ENCODE measurements around the gene FAT1.

The FAT1 gene

DNA sequence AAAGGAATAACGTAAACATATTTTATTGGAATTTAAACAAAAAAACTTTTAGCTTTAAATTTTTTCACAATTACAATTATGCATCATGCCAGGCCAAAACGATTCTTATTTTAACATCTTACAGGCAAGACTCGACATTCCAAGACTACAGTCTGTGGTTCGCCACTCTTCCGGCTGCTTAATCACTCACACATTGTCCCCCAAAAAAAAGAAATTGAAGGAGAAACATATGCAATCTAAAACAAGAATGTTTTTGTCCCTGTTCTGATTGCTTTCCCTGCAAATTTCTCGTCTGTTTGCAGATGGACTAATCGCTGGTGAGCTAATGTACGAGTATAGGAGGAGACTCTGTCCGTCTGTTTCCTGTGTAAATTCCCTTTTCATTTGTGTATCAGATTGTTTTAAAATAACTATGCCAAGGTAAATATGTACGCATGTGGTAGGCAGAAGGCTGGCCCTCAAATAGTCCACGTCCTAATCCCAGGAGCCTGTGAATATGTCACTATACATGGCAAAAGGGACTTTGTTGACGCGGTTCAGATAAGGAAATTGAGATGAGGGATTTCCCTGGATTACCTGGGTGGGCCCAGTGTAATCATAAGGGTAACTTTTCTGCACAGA, 130.6 kb downstream of the FAT1 start:
- no peak overlapping the region for H3K4me3 ChIP-seq (ENCODE audit: low read depth, low read length)
- DNase-seq (ENCODE audit: low read depth): no peak

DNA sequence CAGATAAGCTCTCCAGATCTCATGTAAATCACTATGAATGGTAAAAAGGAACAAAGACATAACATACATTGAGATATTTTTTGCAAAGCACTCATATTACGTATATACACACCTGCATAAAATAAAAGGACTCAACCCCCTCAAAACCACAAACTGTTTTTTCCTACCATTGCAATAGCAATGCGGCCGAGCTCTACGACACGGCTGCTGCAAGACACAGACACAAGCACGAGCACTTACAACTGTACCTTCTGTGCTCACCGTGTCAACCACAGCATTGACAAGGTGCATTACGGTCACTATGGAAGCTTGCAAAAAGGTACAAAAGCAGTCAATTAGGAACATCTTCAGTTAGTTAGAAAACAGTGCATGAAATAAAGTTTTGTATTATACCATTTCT, 131.2 kb downstream of the FAT1 start:
- no peak for DNase-seq (ENCODE audit: low read depth)
- no peak overlapping the region for H3K4me3 ChIP-seq (ENCODE audit: low read depth, low read length)

DNA sequence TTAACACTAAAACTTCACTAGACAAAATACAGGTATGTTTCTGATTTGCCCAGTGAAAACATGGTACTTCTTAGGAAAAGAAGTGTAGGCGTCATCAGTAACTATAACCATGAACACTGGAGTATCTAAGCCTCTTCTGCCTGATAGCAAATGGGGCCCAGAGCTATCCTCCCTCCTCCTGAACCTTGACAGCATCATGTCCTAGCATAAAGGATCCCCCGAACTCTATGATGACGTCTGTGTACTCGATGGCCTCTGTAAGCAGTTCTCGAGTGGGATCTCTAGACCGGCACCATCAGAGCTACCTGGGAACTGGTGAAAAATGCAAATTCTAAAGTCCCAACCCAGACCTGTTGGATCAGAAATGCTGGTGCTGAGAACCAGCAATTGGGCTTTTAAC, 132.0 kb downstream of the FAT1 start:
- no peak for DNase-seq (ENCODE audit: low read depth)

GRCh38 chr4:186588503-186588902, 135.2 kb downstream of the FAT1 start:
- no peak overlapping the region for H3K4me3 ChIP-seq (ENCODE audit: low read depth, low read length)

More for the DNA sequence above, 132.0 kb downstream of the FAT1 start:
- H3K4me3 ChIP-seq (ENCODE audit: low read depth, low read length): no peak overlapping the region

GRCh38 chr4:186587416-186588018, 136.1 kb downstream of the FAT1 start:
- H3K4me3 ChIP-seq (ENCODE audit: low read depth, low read length): no peak overlapping the region
- peak; percentile 9 for DNase-seq (ENCODE audit: low read depth)

More at GRCh38 chr4:186588503-186588902, 135.2 kb downstream of the FAT1 start:
- no peak for DNase-seq (ENCODE audit: low read depth)

DNA sequence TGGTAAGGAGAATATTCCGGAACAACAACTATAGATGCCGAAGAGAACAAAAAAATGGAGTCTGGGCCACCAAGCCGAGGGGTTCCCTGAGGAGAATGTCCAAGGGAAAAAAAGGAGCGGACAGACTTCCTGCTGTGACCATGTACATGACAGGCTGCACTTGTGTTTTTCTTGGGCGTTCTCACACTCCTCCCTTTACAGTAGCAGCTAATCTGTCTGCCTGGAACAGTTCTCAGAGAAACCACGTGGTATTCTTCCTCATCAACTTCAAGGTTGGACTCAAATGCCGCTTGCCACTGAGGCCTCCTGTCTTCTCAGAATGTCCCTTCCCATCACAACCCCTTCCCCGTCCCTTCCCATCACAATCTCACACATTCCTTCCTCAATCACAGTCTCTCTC, 137.5 kb downstream of the FAT1 start:
- no peak overlapping the region for H3K4me3 ChIP-seq (ENCODE audit: low read depth, low read length)
- DNase-seq (ENCODE audit: low read depth): no peak

DNA sequence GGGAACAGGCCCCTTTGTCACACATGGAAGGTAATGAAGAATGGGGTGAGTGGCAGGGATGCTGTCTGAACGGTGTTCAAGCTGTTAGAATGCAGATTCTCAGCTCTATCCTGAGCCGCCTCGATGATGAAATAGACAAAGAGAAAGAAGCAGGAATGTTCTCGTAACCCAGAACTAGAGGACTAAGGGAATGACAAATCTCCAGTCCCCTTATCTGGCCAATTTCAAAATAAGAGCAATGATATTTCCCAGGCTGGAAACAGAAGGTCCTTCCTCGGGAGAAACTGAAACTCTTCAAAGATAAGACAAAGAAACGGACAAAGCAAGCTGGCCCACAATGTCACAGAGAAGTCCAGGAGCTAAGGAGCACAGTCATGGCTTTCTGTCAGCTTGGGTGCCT, 138.7 kb downstream of the FAT1 start:
- no peak for DNase-seq (ENCODE audit: low read depth)
- no peak overlapping the region for H3K4me3 ChIP-seq (ENCODE audit: low read depth, low read length)

GRCh38 chr4:186581421-186581820, 142.2 kb downstream of the FAT1 start:
- DNase-seq (ENCODE audit: low read depth): no peak
- H3K4me3 ChIP-seq (ENCODE audit: low read depth, low read length): no peak overlapping the region

DNA sequence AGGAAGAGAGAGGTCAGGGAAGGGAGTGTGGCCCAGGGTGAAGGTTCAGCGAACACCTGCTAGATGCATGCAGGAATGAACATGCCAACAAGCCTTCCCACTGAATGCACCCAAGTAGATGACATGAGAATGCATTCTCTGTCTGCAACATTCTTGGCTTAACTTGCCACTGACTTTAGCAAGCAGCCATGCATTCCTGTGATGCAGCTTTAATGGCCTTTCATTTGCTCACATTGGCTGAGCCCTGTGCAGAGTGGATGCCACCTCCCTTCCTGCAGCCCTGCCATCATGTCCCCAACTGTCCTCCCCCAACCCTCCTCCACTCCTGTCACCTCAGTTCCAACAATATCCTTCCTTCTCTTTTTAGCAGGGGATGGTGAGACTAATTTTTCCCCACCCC, 143.0 kb downstream of the FAT1 start:
- no peak for DNase-seq (ENCODE audit: low read depth)
- no peak overlapping the region for H3K4me3 ChIP-seq (ENCODE audit: low read depth, low read length)

GRCh38 chr4:186570193-186570996, 153.3 kb downstream of the FAT1 start:
- peak; percentile 17 for DNase-seq (ENCODE audit: low read depth)
- peak overlapping the region; percentile 33 for H3K4me3 ChIP-seq (ENCODE audit: low read depth, low read length)

GRCh38 chr4:186569533-186570192, 154.0 kb downstream of the FAT1 start:
- no peak for DNase-seq (ENCODE audit: low read depth)
- H3K4me3 ChIP-seq (ENCODE audit: low read depth, low read length): peak overlapping the region; percentile 33

GRCh38 chr4:186566068-186566467, 157.6 kb downstream of the FAT1 start:
- no peak overlapping the region for H3K4me3 ChIP-seq (ENCODE audit: low read depth, low read length)
- no peak for DNase-seq (ENCODE audit: low read depth)

- no peak for DNase-seq (ENCODE audit: low read depth)
- H3K4me3 ChIP-seq (ENCODE audit: low read depth, low read length): no peak overlapping the region
Measured at GRCh38 chr4:186563761-186564160, 159.9 kb downstream of the FAT1 start.

DNA sequence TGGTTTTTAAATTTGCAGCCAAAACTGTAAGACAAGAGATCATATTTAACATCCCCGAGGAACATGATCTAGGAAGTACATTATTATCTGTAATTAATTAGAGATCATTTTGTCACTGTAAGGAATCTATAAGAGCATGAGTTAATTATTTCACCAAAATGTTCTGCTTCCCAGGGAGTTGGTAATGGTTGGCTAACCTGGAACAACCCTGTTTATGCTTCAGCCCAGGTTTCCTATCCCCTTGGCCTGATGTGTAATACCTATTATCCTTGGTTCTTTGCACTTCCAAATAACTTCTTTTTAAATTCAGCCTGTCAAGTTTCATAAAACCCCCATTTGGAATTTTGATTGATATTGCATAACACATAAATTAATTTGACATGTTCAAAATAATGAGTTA, 161.9 kb downstream of the FAT1 start:
- no peak for DNase-seq (ENCODE audit: low read depth)
- H3K4me3 ChIP-seq (ENCODE audit: low read depth, low read length): no peak overlapping the region

DNA sequence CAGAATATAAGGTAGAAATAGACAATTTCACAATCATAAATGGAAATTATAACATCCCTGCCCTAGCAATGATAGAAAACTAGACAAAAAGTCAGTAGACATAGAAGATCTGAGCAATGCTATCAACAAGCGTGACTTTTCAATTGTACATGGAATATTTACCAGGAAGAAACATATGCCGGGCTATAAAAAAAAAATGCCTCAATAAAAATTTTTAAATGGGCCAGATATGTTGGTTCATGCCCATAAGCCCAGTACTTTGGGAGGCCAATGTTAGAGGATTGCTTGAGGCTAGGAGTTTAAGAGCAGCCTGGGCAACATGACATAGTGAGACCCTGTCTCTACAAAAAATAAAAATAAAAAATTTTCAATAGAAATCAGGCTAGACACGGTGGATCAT, 163.0 kb downstream of the FAT1 start:
- DNase-seq (ENCODE audit: low read depth): no peak

GRCh38 chr4:186557486-186557885, 166.2 kb downstream of the FAT1 start:
- no peak overlapping the region for H3K4me3 ChIP-seq (ENCODE audit: low read depth, low read length)
- peak; percentile 56 for DNase-seq (ENCODE audit: low read depth)

More for the DNA sequence above, 163.0 kb downstream of the FAT1 start:
- no peak overlapping the region for H3K4me3 ChIP-seq (ENCODE audit: low read depth, low read length)

DNA sequence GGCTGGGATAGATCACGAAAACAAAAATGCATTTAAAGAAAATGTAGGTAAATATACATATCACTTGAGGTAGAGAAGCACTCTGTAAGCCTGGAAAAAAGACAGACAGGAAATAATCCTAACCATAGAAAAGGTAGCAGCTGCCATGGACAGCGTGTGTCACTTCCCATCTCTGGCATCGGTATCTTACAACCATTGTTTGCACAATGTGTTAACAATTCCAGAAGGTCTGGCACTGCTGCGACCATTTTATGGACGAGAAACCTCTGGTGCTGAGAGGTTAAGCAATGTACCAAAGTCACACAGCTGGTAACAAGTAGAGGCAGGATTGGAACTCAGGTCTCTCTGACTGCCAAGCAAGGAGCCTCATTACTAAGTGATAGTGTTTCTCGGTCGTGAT, 166.6 kb downstream of the FAT1 start:
- no peak overlapping the region for H3K4me3 ChIP-seq (ENCODE audit: low read depth, low read length)
- peak; percentile 4 for DNase-seq (ENCODE audit: low read depth)

DNA sequence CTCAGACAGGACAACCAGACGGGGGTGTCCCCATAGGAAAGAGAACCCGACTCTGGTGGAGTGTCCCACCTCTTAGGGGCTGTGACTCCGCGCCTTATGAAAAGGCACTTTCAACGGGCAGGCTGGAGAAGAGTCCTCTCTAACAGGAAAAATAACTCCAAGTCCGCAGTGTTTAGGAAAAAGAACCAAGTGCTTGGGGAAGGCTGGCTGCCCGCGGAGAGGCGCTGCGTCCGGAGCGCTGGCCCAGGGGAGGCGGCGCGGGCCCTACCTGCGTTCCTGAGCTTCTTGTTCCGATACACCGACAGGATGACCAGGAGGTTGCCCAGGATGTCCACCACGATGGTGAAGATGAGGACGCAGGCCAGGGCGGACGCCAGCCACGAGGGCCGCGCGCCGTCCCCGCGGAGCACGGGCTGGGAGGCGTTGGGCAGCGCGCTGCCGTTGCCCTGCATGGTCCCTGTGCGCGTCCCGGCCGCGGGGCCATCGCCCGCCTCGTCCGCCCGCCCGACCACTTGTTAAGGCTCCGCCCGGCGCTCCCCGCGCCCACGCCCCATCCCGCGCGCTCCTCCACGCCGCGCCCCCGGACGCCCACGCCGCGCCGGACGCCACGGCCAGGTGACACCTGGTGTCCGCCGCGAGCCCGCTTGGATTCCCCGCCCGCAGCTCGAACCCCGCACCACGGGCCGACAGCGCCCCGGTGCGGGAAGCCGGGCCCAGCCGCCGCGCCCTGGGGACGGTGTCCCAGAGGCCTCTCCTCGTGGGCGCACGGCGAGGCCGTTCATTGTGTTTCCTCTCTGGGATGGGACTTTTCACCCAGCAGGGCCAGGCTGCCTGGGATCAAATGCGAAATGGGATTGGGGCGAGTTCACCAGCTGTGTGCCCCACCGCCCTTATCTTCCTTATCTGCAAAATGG, 168.5 kb downstream of the FAT1 start, which contains the start of gene MTNR1A:
TSS of gene MTNR1A (minus strand) at position 654 of the 914 bp plus-strand sequence. CDS start at position 452, 202 bp downstream.
- peak within 1 kb of the TSS; percentile 43 for H3K4me3 ChIP-seq (ENCODE audit: low read depth, low read length)
- no peak for DNase-seq (ENCODE audit: low read depth)

DNA sequence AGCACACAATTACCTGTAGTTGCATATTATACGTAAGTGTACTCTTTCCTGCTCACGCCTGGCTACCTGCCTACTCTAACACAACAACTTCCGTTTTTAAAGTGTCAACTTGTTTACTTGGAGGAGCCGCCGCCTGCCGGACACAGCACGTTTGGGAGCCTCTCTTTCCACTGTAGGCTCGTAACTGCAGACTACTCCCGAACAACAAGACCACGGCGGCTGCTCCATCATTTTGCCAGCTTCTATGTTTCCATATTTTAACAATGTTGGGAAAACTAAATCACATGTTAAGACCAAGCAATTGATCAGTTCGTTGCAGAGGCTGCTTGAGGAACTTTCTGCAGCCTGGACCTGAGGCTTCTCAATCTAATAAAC, 169.1 kb downstream of the FAT1 start:
- no peak for DNase-seq (ENCODE audit: low read depth)
- H3K4me3 ChIP-seq (ENCODE audit: low read depth, low read length): peak overlapping the region; percentile 43
